Esophagus muscularis mucosa (tissue), 4 donors: ENCODE data around the gene GPC5.

Experiments used
- EP300 ChIP-seq: sonication (generic); formaldehyde crosslinking; IDR thresholded peaks from one replicate; pipeline ENCODE4 v1.6.1; 2017; ENCODE audit warnings: antibody characterized with exemption
- POLR2A ChIP-seq: fragments of 450-650 bp; IDR thresholded peaks from one replicate; pipeline ENCODE4 v1.6.1; 2017; ENCODE audit warnings: antibody characterized with exemption, moderate library complexity, mild to moderate bottlenecking, low read depth
- POLR2AphosphoS5 ChIP-seq, 2 donors: sonication (generic); formaldehyde crosslinking; IDR thresholded peaks; one replicate each; pipeline ENCODE4 v1.6.1; 2017; ENCODE audit warnings: antibody characterized with exemption in 2 of 2
- TF ChIP-seq, protein P1 (sequence below), 3 experiments: fragments of 200-600 bp in 2 of 3; fragments of 450-650 bp in 1 of 3; sonication (generic) in 2 of 3; IDR thresholded peaks; one replicate each; pipeline ENCODE4 v1.5.1; 2017 to 2019; ENCODE audit warnings: antibody characterized with exemption in 3 of 3, mild to moderate bottlenecking in 2 of 3, moderate library complexity in 1 of 3

GRCh38 chr13:92589955-92590354 lies 1191.5 kb downstream of the GPC5 start:
- TF ChIP-seq, protein P1, sequence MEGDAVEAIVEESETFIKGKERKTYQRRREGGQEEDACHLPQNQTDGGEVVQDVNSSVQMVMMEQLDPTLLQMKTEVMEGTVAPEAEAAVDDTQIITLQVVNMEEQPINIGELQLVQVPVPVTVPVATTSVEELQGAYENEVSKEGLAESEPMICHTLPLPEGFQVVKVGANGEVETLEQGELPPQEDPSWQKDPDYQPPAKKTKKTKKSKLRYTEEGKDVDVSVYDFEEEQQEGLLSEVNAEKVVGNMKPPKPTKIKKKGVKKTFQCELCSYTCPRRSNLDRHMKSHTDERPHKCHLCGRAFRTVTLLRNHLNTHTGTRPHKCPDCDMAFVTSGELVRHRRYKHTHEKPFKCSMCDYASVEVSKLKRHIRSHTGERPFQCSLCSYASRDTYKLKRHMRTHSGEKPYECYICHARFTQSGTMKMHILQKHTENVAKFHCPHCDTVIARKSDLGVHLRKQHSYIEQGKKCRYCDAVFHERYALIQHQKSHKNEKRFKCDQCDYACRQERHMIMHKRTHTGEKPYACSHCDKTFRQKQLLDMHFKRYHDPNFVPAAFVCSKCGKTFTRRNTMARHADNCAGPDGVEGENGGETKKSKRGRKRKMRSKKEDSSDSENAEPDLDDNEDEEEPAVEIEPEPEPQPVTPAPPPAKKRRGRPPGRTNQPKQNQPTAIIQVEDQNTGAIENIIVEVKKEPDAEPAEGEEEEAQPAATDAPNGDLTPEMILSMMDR (IDR thresholded peaks at IDR 0.05) = no peak
- TF ChIP-seq POLR2A (no peak), POLR2AphosphoS5 (IDR thresholded peaks at IDR 0.05) (no peak), EP300 (no peak)
